ENCODE results near the gene CHCHD6.

CHCHD6 gene

GRCh38 chr3:126983653-126984390 is 279.8 kb downstream of the CHCHD6 start:
- DNase-seq: peak; percentile 32 to 44

- no peak for DNase-seq
Observed at GRCh38 chr3:126984391-126985131, 280.5 kb downstream of the CHCHD6 start.

- DNase-seq: no peak
Observed at GRCh38 chr3:126985132-126985985, 281.3 kb downstream of the CHCHD6 start.

GRCh38 chr3:126986001-126986400 is 282.0 kb downstream of the CHCHD6 start:
- no peak for DNase-seq

GRCh38 chr3:126987129-126987528 is 283.1 kb downstream of the CHCHD6 start:
- DNase-seq: no peak

- DNase-seq: no peak
Observed at GRCh38 chr3:126987596-126987995, 283.6 kb downstream of the CHCHD6 start.

GRCh38 chr3:126988451-126989021 is 284.5 kb downstream of the CHCHD6 start:
- no peak for DNase-seq

GRCh38 chr3:126989316-126990023 is 285.4 kb downstream of the CHCHD6 start:
- no peak for DNase-seq

GRCh38 chr3:126990024-126990700 is 286.1 kb downstream of the CHCHD6 start:
- DNase-seq: no peak

GRCh38 chr3:126990890-126991289 is 286.9 kb downstream of the CHCHD6 start:
- DNase-seq: no peak

GRCh38 chr3:126991366-126992200 is 287.5 kb downstream of the CHCHD6 start:
- no peak for DNase-seq

- no peak for DNase-seq
Observed at GRCh38 chr3:126992216-126992615, 288.2 kb downstream of the CHCHD6 start.

- DNase-seq: no peak
Observed at GRCh38 chr3:126992776-126993175, 288.7 kb downstream of the CHCHD6 start.

- DNase-seq: no peak
Observed at GRCh38 chr3:126993436-126993835, 289.4 kb downstream of the CHCHD6 start.

GRCh38 chr3:126994661-126995245 is 290.7 kb downstream of the CHCHD6 start:
- DNase-seq: no peak

GRCh38 chr3:126995254-126995780 is 291.3 kb downstream of the CHCHD6 start:
- no peak for DNase-seq

- DNase-seq: no peak
Observed at GRCh38 chr3:126995926-126996512, 292.0 kb downstream of the CHCHD6 start.

GRCh38 chr3:126996905-126997304 is 292.9 kb downstream of the CHCHD6 start:
- no peak for DNase-seq

- DNase-seq: no peak
Observed at GRCh38 chr3:126997455-126998038, 293.5 kb downstream of the CHCHD6 start.
